Activated CD4-positive, alpha-beta T cell treated with anti-CD3 and anti-CD28 coated beads, Interleukin-2, amount 10 ng/mL, durations not matched to agents 24 days and 14 days (primary cell): ENCODE measurements around the gene KMT5B. TPM values are rescaled to one million over a fixed set of nuclear protein-coding genes. Genes with fewer than 3 reads are reported as not detected.
A peak's percentile ranks its signal among the peaks of the same experiment; 100 is the strongest.
"Not testable (repeated sequence)": the region's sequence is repeated elsewhere in the genome, so short reads cannot be mapped to it uniquely, and the experiment has no call there.

Experiments used
- DNase-seq: peaks from one replicate; pipeline ENCODE4 v3.0.0; 2022
- H3K27ac Mint-ChIP-seq: one replicate; pipeline ENCODE4 v1.8.0; 2022; ENCODE audit warnings: mild to moderate bottlenecking, mixed read lengths
- H3K27me3 Mint-ChIP-seq: one replicate; pipeline ENCODE4 v1.8.0; 2022; ENCODE audit warnings: mixed read lengths
- H3K36me3 Mint-ChIP-seq: one replicate; pipeline ENCODE4 v1.8.0; 2022; ENCODE audit warnings: low read depth, mild to moderate bottlenecking, mixed read lengths
- H3K4me1 Mint-ChIP-seq: one replicate; pipeline ENCODE4 v1.8.0; 2021; ENCODE audit warnings: mixed read lengths
- H3K4me3 Mint-ChIP-seq: one replicate; pipeline ENCODE4 v1.8.0; 2022; ENCODE audit warnings: mild to moderate bottlenecking, moderate library complexity, mixed read lengths
- H3K9me3 Mint-ChIP-seq: one replicate; pipeline ENCODE4 v1.8.0; 2021; ENCODE audit warnings: mixed read lengths
- intact Hi-C: fragments of 100-400 bp; cut with micrococcal nuclease; formaldehyde crosslinking; loops from one replicate; pipeline ENCODE4 v1.15.1; 2023
- total RNA-seq: library from RNA; stranded (reverse); gene quantifications from 2 replicates; pipeline ENCODE4 v1.2.3, GENCODE V29; 2022

Gene KMT5B
- 33.9 and 34.7 TPM in 2 replicates for total RNA-seq

- H3K4me3 Mint-ChIP-seq, result peak within 1 kb of the TSS; percentile 88
- peaks cover 36% of the 10 kb centered on the region for H3K4me1 Mint-ChIP-seq
- peak; percentile 87 for DNase-seq
- H3K36me3 Mint-ChIP-seq, result peaks cover 6% of the 10 kb centered on the region
- H3K27me3 Mint-ChIP-seq, result peaks cover 26% of the 10 kb centered on the region
- peak within 1 kb of the TSS; percentile 90 for H3K27ac Mint-ChIP-seq
- H3K9me3 Mint-ChIP-seq, result no peaks in the 10 kb centered on the region
- intact Hi-C loops, result loop anchor here (5.0 to 10.0 kb wide), 2 partner anchors 84 to 178 kb away; partner anchors contain the start of genes NDUFS8 and TCIRG1
Measured at GRCh38 chr11:68213135-68213515, at the start of gene KMT5B. KMT5B (minus strand) TSS chr11:68213296; CDS start chr11:68190076, 23,220 bp downstream.

- Mint-ChIP-seq H3K4me3 (no peak overlapping the region), H3K4me1 (peaks cover 4% of the 10 kb centered on the region), H3K27me3 (no peaks in the 10 kb centered on the region), H3K27ac (no peak overlapping the region), H3K36me3 (peaks cover 41% of the 10 kb centered on the region), H3K9me3 (peaks cover 4% of the 10 kb centered on the region)
- DNase-seq, result no peak
- intact Hi-C loops, result no loop called here
Measured at GRCh38 chr11:68262544-68262827, 49.4 kb upstream of the KMT5B start.

DNA sequence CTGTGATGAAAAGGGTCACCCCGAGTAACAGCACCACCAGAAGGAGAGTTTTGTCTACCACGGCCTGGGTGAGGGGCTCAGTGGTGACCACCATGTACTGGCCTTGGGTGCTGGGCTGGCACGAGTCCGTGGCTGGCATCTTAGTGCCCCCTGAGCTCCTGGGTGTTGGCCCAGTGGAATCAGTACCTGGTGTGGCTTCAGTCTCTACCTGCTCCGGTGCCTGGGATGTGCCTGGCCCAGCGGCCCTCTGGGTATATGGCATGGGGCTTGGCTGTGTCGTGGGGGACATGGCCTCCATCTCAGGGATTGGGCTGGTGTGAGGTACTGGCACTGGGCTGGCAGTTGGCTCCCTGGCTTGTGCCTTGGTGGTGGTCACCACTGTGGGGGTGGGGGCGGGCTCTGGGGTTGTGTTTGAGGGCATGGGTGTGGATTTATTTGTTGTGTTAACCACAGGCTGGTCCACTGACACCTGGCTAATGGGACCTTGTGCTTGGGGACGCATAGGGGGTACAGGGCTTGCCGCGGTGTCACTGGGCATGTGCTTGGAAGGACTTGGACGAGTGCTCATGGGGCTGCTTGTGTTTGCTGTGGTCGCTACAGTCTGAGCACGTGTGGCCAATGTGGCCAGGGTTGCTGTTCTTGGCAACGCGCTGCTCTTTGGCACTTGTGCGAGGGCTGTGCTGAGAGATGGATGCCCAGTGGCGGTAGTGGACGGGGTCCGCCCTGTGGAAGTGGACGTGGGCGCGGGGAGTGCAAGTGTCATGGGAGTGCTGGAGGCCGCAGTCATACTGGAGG, 48.9 kb upstream of the KMT5B start:
- peaks cover 5% of the 10 kb centered on the region for H3K4me1 Mint-ChIP-seq
- H3K36me3 Mint-ChIP-seq, result peaks cover 39% of the 10 kb centered on the region
- no peaks in the 10 kb centered on the region for H3K27me3 Mint-ChIP-seq
- peaks cover 4% of the 10 kb centered on the region for H3K9me3 Mint-ChIP-seq
- H3K27ac Mint-ChIP-seq, result no peak overlapping the region
- no peak overlapping the region for H3K4me3 Mint-ChIP-seq
- no peak for DNase-seq
- intact Hi-C loops, result no loop called here

GRCh38 chr11:68261006-68261405, 47.9 kb upstream of the KMT5B start:
- Mint-ChIP-seq H3K9me3 (peaks cover 4% of the 10 kb centered on the region), H3K4me1 (peaks cover 2% of the 10 kb centered on the region), H3K27me3 (peaks cover 3% of the 10 kb centered on the region), H3K27ac (no peak overlapping the region), H3K4me3 (no peak overlapping the region), H3K36me3 (peaks cover 31% of the 10 kb centered on the region)
- intact Hi-C loops, result no loop called here
- no peak for DNase-seq

GRCh38 chr11:68260484-68260883, 47.4 kb upstream of the KMT5B start:
- no peak overlapping the region for H3K4me3 Mint-ChIP-seq

DNA sequence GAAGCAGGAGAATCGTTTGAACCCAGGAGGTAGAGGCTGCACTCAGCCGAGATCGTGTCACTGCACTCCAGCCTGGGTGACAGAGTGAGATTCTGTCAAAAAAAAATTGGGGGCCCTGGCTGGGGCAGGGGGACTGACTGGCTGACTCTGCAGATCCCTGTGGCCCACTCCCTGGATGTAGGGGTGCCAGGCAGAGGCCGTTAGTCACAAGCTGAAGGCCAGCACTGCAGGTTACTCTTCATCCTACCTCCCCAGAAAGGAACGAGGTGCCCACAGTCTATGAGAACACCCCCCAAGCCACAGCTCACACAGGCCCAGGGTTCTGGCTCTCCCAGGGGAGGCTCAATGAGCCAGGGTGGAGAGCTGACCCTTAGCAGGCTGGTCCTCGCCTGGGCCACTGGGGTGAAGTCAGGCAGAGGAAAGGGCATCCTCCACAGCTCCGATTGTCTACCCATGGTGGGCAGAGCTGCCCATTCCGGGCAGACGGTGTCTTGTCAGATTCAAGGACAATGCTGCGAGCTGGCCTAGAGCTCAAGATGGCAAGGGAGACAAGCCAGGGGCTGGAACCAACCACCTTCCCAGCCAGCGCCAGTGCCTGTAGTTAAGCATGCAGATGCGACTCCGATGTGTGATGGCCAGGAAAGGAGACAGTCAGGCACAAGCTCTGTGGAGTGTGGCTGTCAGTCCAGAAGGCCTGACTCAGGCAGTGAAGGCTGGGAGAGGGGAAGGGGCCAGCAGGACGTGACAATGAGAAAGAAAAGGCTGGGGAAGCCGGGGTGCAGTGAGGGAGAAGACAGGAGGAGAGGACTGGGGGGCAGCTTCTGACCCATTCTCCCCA, 46.2 kb upstream of the KMT5B start:
- Mint-ChIP-seq H3K4me3 (no peak overlapping the region), H3K36me3 (peaks cover 23% of the 10 kb centered on the region), H3K27me3 (peaks cover 4% of the 10 kb centered on the region), H3K4me1 (peaks cover 2% of the 10 kb centered on the region), H3K9me3 (peaks cover 4% of the 10 kb centered on the region), H3K27ac (no peak overlapping the region)
- intact Hi-C loops, result loop anchor here (5.0 kb wide), 1 partner anchor 123 kb away; no protein-coding TSS in a partner anchor
- DNase-seq, result no peak

More at GRCh38 chr11:68260484-68260883, 47.4 kb upstream of the KMT5B start:
- no peak for DNase-seq
- H3K36me3 Mint-ChIP-seq, result peaks cover 31% of the 10 kb centered on the region
- intact Hi-C loops, result no loop called here
- peaks cover 4% of the 10 kb centered on the region for H3K27me3 Mint-ChIP-seq
- H3K27ac Mint-ChIP-seq, result no peak overlapping the region
- peaks cover 2% of the 10 kb centered on the region for H3K4me1 Mint-ChIP-seq
- peaks cover 4% of the 10 kb centered on the region for H3K9me3 Mint-ChIP-seq

DNA sequence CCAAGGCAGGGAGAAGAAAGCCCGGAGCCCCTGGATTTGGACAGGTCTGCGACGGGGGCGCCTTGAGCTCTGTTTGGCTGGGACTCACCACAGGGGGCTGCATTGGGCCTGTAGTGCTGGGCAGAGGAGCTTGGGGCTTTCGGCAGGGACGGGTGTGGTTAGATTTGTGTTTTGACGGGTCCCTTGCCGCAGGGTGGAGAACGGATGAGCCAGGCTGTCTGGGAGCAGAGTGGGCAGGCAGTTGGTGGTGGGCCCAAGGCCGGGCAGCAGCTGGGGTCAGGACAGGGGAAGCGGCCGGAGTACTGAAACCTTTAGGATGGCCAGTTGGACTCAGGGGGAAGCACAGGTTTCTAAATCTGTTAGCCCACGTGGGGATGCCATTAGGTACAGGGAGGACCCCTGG, 45.3 kb upstream of the KMT5B start:
- H3K36me3 Mint-ChIP-seq, result peaks cover 17% of the 10 kb centered on the region
- intact Hi-C loops, result loop anchor here (5.0 kb wide), 1 partner anchor 124 kb away; no protein-coding TSS in a partner anchor

DNA sequence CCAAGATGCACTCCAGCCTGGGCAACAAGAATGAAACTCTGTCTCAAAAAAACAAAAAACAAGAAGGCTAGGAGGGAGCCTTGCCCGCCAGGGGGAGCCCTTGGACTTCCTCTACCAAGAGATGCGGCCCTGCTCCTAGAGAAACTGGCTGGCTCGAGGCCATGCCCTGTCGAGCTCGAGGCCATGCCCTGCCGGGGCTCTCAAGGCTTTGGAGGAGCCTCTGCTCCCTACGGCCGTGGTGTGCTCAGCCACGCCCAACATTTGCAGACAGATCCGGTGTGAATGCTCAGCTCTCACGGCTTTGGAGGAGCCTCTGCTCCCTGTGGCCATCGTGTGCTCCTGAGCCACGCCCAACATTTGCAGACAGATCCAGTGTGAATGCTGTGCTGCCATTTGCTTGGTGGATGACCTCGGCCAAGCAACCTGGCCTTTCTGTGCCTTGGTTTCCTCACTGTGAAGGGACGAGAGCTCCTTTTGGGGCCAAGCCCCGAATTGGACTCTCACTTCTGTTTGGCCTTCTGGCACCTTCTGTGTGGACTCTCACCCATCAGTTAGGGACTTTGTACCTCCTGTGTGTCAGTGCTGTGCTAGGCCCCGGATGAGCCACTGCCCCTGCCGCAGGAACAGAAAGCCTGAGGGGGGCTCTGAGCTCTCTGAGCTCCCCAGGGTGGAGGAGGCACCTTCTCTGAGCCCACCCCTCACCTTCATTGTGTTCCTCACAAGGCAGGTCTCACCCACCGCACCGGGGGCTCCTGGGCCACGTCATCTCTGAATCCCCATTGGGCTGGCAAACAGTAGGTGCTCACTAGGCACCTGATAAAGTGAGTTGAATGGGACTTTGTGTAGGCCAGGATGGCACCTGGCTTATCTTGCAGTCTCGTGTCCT, 44.6 kb upstream of the KMT5B start:
- Mint-ChIP-seq H3K36me3 (peaks cover 12% of the 10 kb centered on the region), H3K9me3 (no peaks in the 10 kb centered on the region), H3K27me3 (peaks cover 4% of the 10 kb centered on the region), H3K4me1 (peaks cover 4% of the 10 kb centered on the region), H3K4me3 (no peak overlapping the region), H3K27ac (no peak overlapping the region)
- peak; percentile 97 for DNase-seq
- intact Hi-C loops, result loop anchor here (1.0 to 5.0 kb wide), 3 partner anchors 40 to 189 kb away; no protein-coding TSS in a partner anchor

More for the DNA sequence above, 45.3 kb upstream of the KMT5B start:
- H3K27me3 Mint-ChIP-seq, result peaks cover 4% of the 10 kb centered on the region
- no peak overlapping the region for H3K4me3 Mint-ChIP-seq
- DNase-seq, result no peak
- H3K4me1 Mint-ChIP-seq, result peaks cover 4% of the 10 kb centered on the region
- no peak overlapping the region for H3K27ac Mint-ChIP-seq
- no peaks in the 10 kb centered on the region for H3K9me3 Mint-ChIP-seq

GRCh38 chr11:68256331-68256741, 43.2 kb upstream of the KMT5B start:
- no peaks in the 10 kb centered on the region for H3K9me3 Mint-ChIP-seq
- intact Hi-C loops, result loop anchor here (2.0 to 5.0 kb wide), 2 partner anchors 126 to 190 kb away; no protein-coding TSS in a partner anchor
- no peak overlapping the region for H3K27ac Mint-ChIP-seq
- H3K36me3 Mint-ChIP-seq, result peaks cover 2% of the 10 kb centered on the region
- H3K4me1 Mint-ChIP-seq, result peaks cover 6% of the 10 kb centered on the region
- H3K4me3 Mint-ChIP-seq, result no peak overlapping the region
- peaks cover 4% of the 10 kb centered on the region for H3K27me3 Mint-ChIP-seq
- no peak for DNase-seq

DNA sequence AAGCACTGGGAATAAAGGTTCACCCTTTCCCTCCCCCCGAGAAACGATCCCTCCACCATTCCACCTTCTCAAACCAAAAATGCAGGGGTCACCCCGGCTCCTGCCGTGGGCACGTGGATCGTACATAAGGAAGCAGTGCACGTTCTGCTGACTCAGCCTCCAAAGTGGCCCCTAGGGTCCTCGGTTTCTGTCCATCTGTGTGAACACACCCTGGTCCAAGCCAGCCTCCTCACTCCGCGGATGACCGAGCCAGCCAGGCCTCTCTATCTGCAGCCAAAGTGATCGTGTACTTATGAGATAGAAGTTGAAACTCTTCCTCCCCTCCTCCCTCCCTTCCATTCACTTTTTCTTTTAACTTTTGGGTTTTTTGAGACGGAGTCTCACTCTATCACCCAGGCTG, 42.4 kb upstream of the KMT5B start:
- intact Hi-C loops, result loop anchor here (5.0 kb wide), 1 partner anchor 127 kb away; no protein-coding TSS in a partner anchor
- Mint-ChIP-seq H3K9me3 (no peaks in the 10 kb centered on the region), H3K4me3 (no peak overlapping the region), H3K4me1 (peaks cover 7% of the 10 kb centered on the region), H3K27me3 (peaks cover 4% of the 10 kb centered on the region), H3K36me3 (peaks cover 2% of the 10 kb centered on the region), H3K27ac (no peak overlapping the region)
- DNase-seq, result no peak

GRCh38 chr11:68254421-68254820, 41.3 kb upstream of the KMT5B start:
- H3K27me3 Mint-ChIP-seq, result peaks cover 6% of the 10 kb centered on the region
- no peak overlapping the region for H3K27ac Mint-ChIP-seq
- intact Hi-C loops, result no loop called here
- H3K36me3 Mint-ChIP-seq, result no peaks in the 10 kb centered on the region
- DNase-seq, result no peak
- peaks cover 9% of the 10 kb centered on the region for H3K9me3 Mint-ChIP-seq
- no peak overlapping the region for H3K4me3 Mint-ChIP-seq
- H3K4me1 Mint-ChIP-seq, result peaks cover 7% of the 10 kb centered on the region

GRCh38 chr11:68251765-68252164, 38.7 kb upstream of the KMT5B start:
- intact Hi-C loops, result no loop called here
- H3K4me3 Mint-ChIP-seq, result no peak overlapping the region
- H3K36me3 Mint-ChIP-seq, result no peaks in the 10 kb centered on the region
- peaks cover 4% of the 10 kb centered on the region for H3K4me1 Mint-ChIP-seq
- no peak overlapping the region for H3K27ac Mint-ChIP-seq
- no peak for DNase-seq
- H3K9me3 Mint-ChIP-seq, result peaks cover 12% of the 10 kb centered on the region
- peaks cover 6% of the 10 kb centered on the region for H3K27me3 Mint-ChIP-seq

DNA sequence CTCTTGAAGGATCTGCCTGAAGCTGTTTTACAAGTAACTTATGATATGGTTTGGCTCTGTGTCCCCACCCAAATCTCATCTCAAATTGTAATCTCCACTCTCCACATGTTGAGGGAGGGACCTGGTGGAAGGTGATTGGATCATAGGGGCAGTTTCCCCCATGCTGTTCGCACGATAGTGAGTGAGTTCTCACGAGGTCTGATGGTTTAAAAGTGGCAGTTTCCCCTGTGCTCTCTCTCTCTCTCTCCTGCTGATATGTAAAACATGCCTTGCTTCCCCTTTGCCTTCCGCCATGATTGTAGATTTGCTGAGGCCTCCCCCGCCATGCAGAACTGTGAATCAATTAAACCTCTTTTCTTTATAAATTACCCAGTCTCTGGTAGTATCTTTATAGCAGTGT, 31.8 kb upstream of the KMT5B start:
- H3K36me3 Mint-ChIP-seq, H3K9me3 Mint-ChIP-seq, intact Hi-C loops, H3K27ac Mint-ChIP-seq, H3K4me1 Mint-ChIP-seq, H3K27me3 Mint-ChIP-seq, H3K4me3 Mint-ChIP-seq, DNase-seq: not testable (repeated sequence)
